ELR (cell line): ENCODE data around the gene SPTLC3.

Source experiments
- DNase-seq: peaks from one replicate; pipeline ENCODE4 v3.0.0-alpha.2; 2015; ENCODE audit warnings: low read depth

SPTLC3 gene

GRCh38 chr20:13140775-13141174, 132.0 kb downstream of the SPTLC3 start:
- no peak for DNase-seq

- no peak for DNase-seq
Observed at GRCh38 chr20:13141546-13141945, 132.8 kb downstream of the SPTLC3 start.

GRCh38 chr20:13142143-13142542, 133.4 kb downstream of the SPTLC3 start:
- peak; percentile 15 for DNase-seq

GRCh38 chr20:13147071-13147963, 138.5 kb downstream of the SPTLC3 start:
- DNase-seq = no peak

- DNase-seq = no peak
Observed at GRCh38 chr20:13147971-13148370, 139.2 kb downstream of the SPTLC3 start.

- no peak for DNase-seq
Observed at GRCh38 chr20:13148402-13148801, 139.6 kb downstream of the SPTLC3 start.

- DNase-seq = no peak
Observed at GRCh38 chr20:13148961-13149360, 140.2 kb downstream of the SPTLC3 start.

GRCh38 chr20:13149371-13150105, 140.8 kb downstream of the SPTLC3 start:
- peak; percentile 6 for DNase-seq

GRCh38 chr20:13158369-13158768, 149.6 kb downstream of the SPTLC3 start:
- DNase-seq = no peak

- DNase-seq = no peak
Observed at GRCh38 chr20:13159889-13160288, 151.1 kb downstream of the SPTLC3 start.

- no peak for DNase-seq
Observed at GRCh38 chr20:13165203-13165602, 156.4 kb downstream of the SPTLC3 start.

- no peak for DNase-seq
Observed at GRCh38 chr20:13166011-13166410, 157.2 kb downstream of the SPTLC3 start.

- DNase-seq = no peak
Observed at GRCh38 chr20:13166437-13166836, 157.7 kb downstream of the SPTLC3 start.

- DNase-seq = no peak
Observed at GRCh38 chr20:13169086-13169485, 160.3 kb downstream of the SPTLC3 start.

- no peak for DNase-seq
Observed at GRCh38 chr20:13170771-13171170, 162.0 kb downstream of the SPTLC3 start.

- no peak for DNase-seq
Observed at GRCh38 chr20:13173201-13173600, 164.4 kb downstream of the SPTLC3 start.

GRCh38 chr20:13174402-13174801, 165.6 kb downstream of the SPTLC3 start:
- no peak for DNase-seq

- DNase-seq = no peak
Observed at GRCh38 chr20:13180986-13181889, 172.5 kb downstream of the SPTLC3 start.

GRCh38 chr20:13183005-13183404, 174.2 kb downstream of the SPTLC3 start:
- DNase-seq = no peak

GRCh38 chr20:13186043-13186774, 177.4 kb downstream of the SPTLC3 start:
- no peak for DNase-seq

- no peak for DNase-seq
Observed at GRCh38 chr20:13187899-13188298, 179.1 kb downstream of the SPTLC3 start.
